SK-N-SH (cell line): ENCODE data around the gene RGS9. TPM values are rescaled to one million over a fixed set of nuclear protein-coding genes. Genes with fewer than 3 reads are reported as not detected.

Source experiments
- CTCF ChIA-PET: fragments of 300-600, 350-600 bp; formaldehyde crosslinking; extraction: SDS; loops from one replicate; lab custom pipeline; 2021; lab: Yijun Ruan, JAX
- POLR2A ChIA-PET: fragments of 350-600 bp; sonication (Branson Sonifier 250); formaldehyde crosslinking; extraction: SDS; loops from one replicate; lab custom pipeline; 2020; ENCODE audit warnings: antibody characterized with exemption, inconsistent platforms; lab: Yijun Ruan, JAX
- DNase-seq: peaks from one replicate; pipeline ENCODE4 v3.0.0; 2012
- H2AFZ ChIP-seq: fragments of 200-600 bp; sonication (generic); 2 replicates; pipeline ENCODE4 v1.8.1; 2016; ENCODE audit warnings: antibody characterized with exemption, mild to moderate bottlenecking, low read depth
- H3F3A ChIP-seq: fragments of 200-600 bp; sonication (generic); replicated peaks from 2 replicates; pipeline ENCODE3; 2016; ENCODE audit warnings: antibody characterized with exemption, mild to moderate bottlenecking; ENCODE audit not compliant: insufficient read depth
- H3K27ac ChIP-seq, 2 experiments: fragments of 200-500 bp in 1 of 2; fragments of 200-600 bp in 1 of 2; sonication (Bioruptor generic) in 1 of 2; sonication (generic), shearing (Covaris generic) in 1 of 2; 2 replicates each; pipeline versions ENCODE4 v1.5.1 to v1.6.1; 2014 to 2016; ENCODE audit warnings: low read depth in 2 of 2, inconsistent platforms in 1 of 2, low read length in 1 of 2, mild to moderate bottlenecking in 1 of 2, mixed read lengths in 1 of 2
- H3K27me3 ChIP-seq: fragments of 200-600 bp; sonication (generic), shearing (Covaris generic); 2 replicates; pipeline ENCODE4 v1.6.1; 2016; ENCODE audit warnings: mixed run types; ENCODE audit not compliant: insufficient read depth
- H3K36me3 ChIP-seq, 2 experiments: fragments of 200-500 bp in 1 of 2; fragments of 200-600 bp in 1 of 2; sonication (Bioruptor generic) in 1 of 2; sonication (generic) in 1 of 2; replicated peaks in 1 of 2; 2 replicates each; pipeline versions ENCODE3 to v1.5.1; 2014 to 2016; ENCODE audit warnings: low read length in 1 of 2, mild to moderate bottlenecking in 1 of 2; ENCODE audit not compliant: insufficient read depth in 2 of 2, control insufficient read depth in 1 of 2
- H3K4me1 ChIP-seq, 2 experiments: fragments of 200-500 bp in 1 of 2; fragments of 200-600 bp in 1 of 2; sonication (Bioruptor generic) in 1 of 2; sonication (generic), shearing (Covaris generic) in 1 of 2; 2 replicates each; pipeline versions ENCODE4 v1.5.1 to v1.6.1; 2014 to 2016; ENCODE audit warnings: low read depth in 1 of 2, low read length in 1 of 2, mixed run types in 1 of 2; ENCODE audit not compliant: insufficient read depth in 2 of 2, control insufficient read depth in 1 of 2
- H3K4me2 ChIP-seq: fragments of 200-600 bp; sonication (generic), shearing (Covaris generic); 2 replicates; pipeline ENCODE4 v1.6.1; 2017; ENCODE audit warnings: mixed run types
- H3K4me3 ChIP-seq, 2 experiments: fragments of 200-500 bp in 1 of 2; fragments of 200-600 bp in 1 of 2; sonication (Bioruptor generic) in 1 of 2; sonication (generic), shearing (Covaris generic) in 1 of 2; 2 replicates each; pipeline versions ENCODE4 v1.5.1 to v1.8.1; 2014 to 2016; ENCODE audit warnings: low read depth in 2 of 2, inconsistent platforms in 1 of 2, low read length in 1 of 2, mild to moderate bottlenecking in 1 of 2, mixed read lengths in 1 of 2, moderate library complexity in 1 of 2
- H3K79me2 ChIP-seq: fragments of 200-600 bp; sonication (generic); 2 replicates; pipeline ENCODE4 v1.8.1; 2017; ENCODE audit warnings: mild to moderate bottlenecking; ENCODE audit not compliant: insufficient read depth
- H3K9ac ChIP-seq: fragments of 200-600 bp; sonication (generic); 2 replicates; pipeline ENCODE4 v1.6.1; 2017; ENCODE audit warnings: mixed run types
- H3K9me2 ChIP-seq: fragments of 200-600 bp; sonication (generic); 2 replicates; pipeline ENCODE4 v1.6.1; 2017; ENCODE audit warnings: mixed run types
- H3K9me3 ChIP-seq: fragments of 200-600 bp; sonication (generic); 2 replicates; pipeline ENCODE4 v1.6.1; 2017; ENCODE audit warnings: mixed run types, mild to moderate bottlenecking, moderate library complexity
- H4K20me1 ChIP-seq: fragments of 200-600 bp; sonication (generic); 2 replicates; pipeline ENCODE4 v1.6.1; 2017; ENCODE audit warnings: mild to moderate bottlenecking, mixed run types; ENCODE audit not compliant: insufficient read depth
- CHD2 ChIP-seq: fragments of 150-350 bp; IDR thresholded peaks from 2 replicates; pipeline ENCODE4 v1.6.1; 2018; ENCODE audit warnings: low read length; ENCODE audit not compliant: partially characterized antibody
- ELF1 ChIP-seq: IDR thresholded peaks from 2 replicates; pipeline ENCODE4 v1.4.0; 2012
- EP300 ChIP-seq, 2 experiments: IDR thresholded peaks; 2 replicates each; pipeline versions ENCODE4 v1.4.0 to v1.6.1; 2012; ENCODE audit warnings: borderline replicate concordance in 1 of 2, low read depth in 1 of 2, low read length in 1 of 2
- EZH2phosphoT487 ChIP-seq: fragments of 200-600 bp; sonication (generic); IDR thresholded peaks from 2 replicates; pipeline ENCODE4 v1.6.1; 2017; ENCODE audit warnings: low read depth, mixed run types, mild to moderate bottlenecking, antibody characterized with exemption, moderate library complexity, borderline replicate concordance
- FOSL2 ChIP-seq: IDR thresholded peaks from 2 replicates; pipeline ENCODE4 v1.4.0; 2012; ENCODE audit warnings: low read depth, mild to moderate bottlenecking, moderate library complexity, borderline replicate concordance
- GATA2 ChIP-seq: sonication (generic); formaldehyde crosslinking; IDR thresholded peaks from 2 replicates; pipeline ENCODE4 v1.5.0; 2020; ENCODE audit warnings: mild to moderate bottlenecking, missing genetic modification reagents
- IRF3 ChIP-seq: fragments of 150-350 bp; IDR thresholded peaks from 2 replicates; pipeline ENCODE4 v1.6.1; 2016; ENCODE audit warnings: mild to moderate bottlenecking, low read depth, low read length
- JUND ChIP-seq: IDR thresholded peaks from 2 replicates; pipeline ENCODE4 v1.4.0; 2012
- MAX ChIP-seq: IDR thresholded peaks from 2 replicates; pipeline ENCODE4 v1.4.0; 2012; ENCODE audit warnings: low read depth
- NFIC ChIP-seq: IDR thresholded peaks from 2 replicates; pipeline ENCODE4 v1.4.0; 2012; ENCODE audit warnings: borderline replicate concordance
- NRF1 ChIP-seq: IDR thresholded peaks from 2 replicates; pipeline ENCODE4 v1.6.1; 2012; ENCODE audit warnings: low read depth, mild to moderate bottlenecking, low read length
- RCOR1 ChIP-seq: fragments of 150-350 bp; IDR thresholded peaks from 2 replicates; pipeline ENCODE4 v1.6.1; 2017; ENCODE audit warnings: antibody characterized with exemption, low read length
- RFX5 ChIP-seq: IDR thresholded peaks from 2 replicates; pipeline ENCODE4 v1.6.1; 2012; ENCODE audit warnings: mild to moderate bottlenecking, improper control_type of control experiment, low read length
- SIN3A ChIP-seq: IDR thresholded peaks from 2 replicates; pipeline ENCODE4 v1.6.1; 2012; ENCODE audit warnings: low read depth, mild to moderate bottlenecking, low read length, moderate library complexity, borderline replicate concordance
- SMC3 ChIP-seq: IDR thresholded peaks from 2 replicates; pipeline ENCODE4 v1.6.1; 2012; ENCODE audit warnings: low read depth, low read length, improper control_type of control experiment
- TCF12 ChIP-seq: IDR thresholded peaks from 2 replicates; pipeline ENCODE4 v1.4.0; 2012
- USF1 ChIP-seq: IDR thresholded peaks from 2 replicates; pipeline ENCODE4 v1.4.0; 2012; ENCODE audit warnings: low read depth, borderline replicate concordance
- YY1 ChIP-seq: IDR thresholded peaks from 2 replicates; pipeline ENCODE4 v1.4.0; 2012; ENCODE audit warnings: low read depth, mild to moderate bottlenecking
- WGBS: methylation state at CpG from one replicate; pipeline ENCODE4 v1.1.6; 2017; ENCODE audit warnings: low lambda C conversion rate; 5-methylcytosine and 5-hydroxymethylcytosine counted together
- polyA plus RNA-seq, 3 experiments: library from polyadenylated mRNA; depleted of rRNA; stranded (reverse); fragments of >200 nt; gene quantifications; 2 replicates each; pipeline ENCODE4 v1.2.3, GENCODE V29; 2012
- TF ChIP-seq, protein P1 (sequence below): IDR thresholded peaks from 2 replicates; pipeline ENCODE4; 2012
- TF ChIP-seq, protein P2 (sequence below): fragments of 200-600 bp; sonication (generic); IDR thresholded peaks from 2 replicates; pipeline ENCODE4 v1.6.1; 2017; ENCODE audit warnings: antibody characterized with exemption, mild to moderate bottlenecking, moderate library complexity
- TF ChIP-seq, protein P3 (sequence below): IDR thresholded peaks from 2 replicates; pipeline ENCODE4 v1.4.0; 2012; ENCODE audit warnings: low read depth, borderline replicate concordance

The RGS9 gene
- polyA plus RNA-seq, 1 of the 3 experiments (the other 2 are of a cell fraction) = 1.4 TPM

- peak overlapping the region in 1 of 2 experiments; percentile 7; a peak in 1 of 4 replicates for H3K27ac ChIP-seq
- peak overlapping the region; percentile 88 for H2AFZ ChIP-seq
- peak overlapping the region; percentile 92 for H3K4me2 ChIP-seq
- no peaks in the 10 kb centered on the region for H4K20me1 ChIP-seq
- DNase-seq = peak; percentile 96
- H3K9me3 ChIP-seq = no peaks in the 10 kb centered on the region
- H3K36me3 ChIP-seq = no peaks in the 10 kb centered on the region
- H3K4me1 ChIP-seq = peaks cover 0 to 12% of the 10 kb centered on the region in 2 experiments; a peak in 1 of 4 replicates
- ChIA-PET POLR2A (interaction anchor here (1.0 to 1.6 kb wide), 2 partner anchors 23 to 44 kb away, joined by 3 to 8 read pairs; partner anchors contain the start of gene GNA13), CTCF (interaction anchor here (0.6 to 7.1 kb wide), 66 partner anchors 9 to 1483 kb away, joined by 3 to 86 read pairs (median 4); partner anchors contain the start of genes GNA13 and RGS9)
- peak overlapping the region; percentile 48 to 57 for H3K4me3 ChIP-seq
- WGBS = 7% methylated on average over 45 of the region's 50 CpGs
- no peaks in the 10 kb centered on the region for H3K79me2 ChIP-seq
- H3K27me3 ChIP-seq = no peaks in the 10 kb centered on the region
- no peaks in the 10 kb centered on the region for H3K9me2 ChIP-seq
- H3K9ac ChIP-seq = peak overlapping the region; percentile 39; the same call in 1 of the 2 replicates
- H3F3A ChIP-seq = peaks cover 7% of the 10 kb centered on the region
- TF ChIP-seq NRF1 (no peak), JUND (no peak), RFX5 (peak; percentile 78), IRF3 (no peak), YY1 (no peak), CHD2 (no peak), FOSL2 (no peak), GATA2 (CRISPR knock-in tag) (0 out of 2 replicates have a peak, but pooled peaks have one; percentile 32), MAX (peak; percentile 8; the same call in 1 of the 2 replicates), EP300 (IDR thresholded peaks at IDR 0.05; ENCODE audit: borderline replicate concordance in 1 of 2, low read depth in 1 of 2, low read length in 1 of 2) (no peak; a peak in 1 of 4 replicates), SIN3A (peak; percentile 42; the same call in 1 of the 2 replicates), NFIC (peak; percentile 18; the same call in 1 of the 2 replicates), EZH2phosphoT487 (no peak), RCOR1 (no peak), SMC3 (peak; percentile 71), TCF12 (no peak), ELF1 (no peak), USF1 (no peak)
- TF ChIP-seq, protein P1, sequence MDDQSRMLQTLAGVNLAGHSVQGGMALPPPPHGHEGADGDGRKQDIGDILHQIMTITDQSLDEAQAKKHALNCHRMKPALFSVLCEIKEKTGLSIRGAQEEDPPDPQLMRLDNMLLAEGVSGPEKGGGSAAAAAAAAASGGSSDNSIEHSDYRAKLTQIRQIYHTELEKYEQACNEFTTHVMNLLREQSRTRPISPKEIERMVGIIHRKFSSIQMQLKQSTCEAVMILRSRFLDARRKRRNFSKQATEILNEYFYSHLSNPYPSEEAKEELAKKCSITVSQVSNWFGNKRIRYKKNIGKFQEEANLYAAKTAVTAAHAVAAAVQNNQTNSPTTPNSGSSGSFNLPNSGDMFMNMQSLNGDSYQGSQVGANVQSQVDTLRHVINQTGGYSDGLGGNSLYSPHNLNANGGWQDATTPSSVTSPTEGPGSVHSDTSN = no peak
- TF ChIP-seq, protein P2, sequence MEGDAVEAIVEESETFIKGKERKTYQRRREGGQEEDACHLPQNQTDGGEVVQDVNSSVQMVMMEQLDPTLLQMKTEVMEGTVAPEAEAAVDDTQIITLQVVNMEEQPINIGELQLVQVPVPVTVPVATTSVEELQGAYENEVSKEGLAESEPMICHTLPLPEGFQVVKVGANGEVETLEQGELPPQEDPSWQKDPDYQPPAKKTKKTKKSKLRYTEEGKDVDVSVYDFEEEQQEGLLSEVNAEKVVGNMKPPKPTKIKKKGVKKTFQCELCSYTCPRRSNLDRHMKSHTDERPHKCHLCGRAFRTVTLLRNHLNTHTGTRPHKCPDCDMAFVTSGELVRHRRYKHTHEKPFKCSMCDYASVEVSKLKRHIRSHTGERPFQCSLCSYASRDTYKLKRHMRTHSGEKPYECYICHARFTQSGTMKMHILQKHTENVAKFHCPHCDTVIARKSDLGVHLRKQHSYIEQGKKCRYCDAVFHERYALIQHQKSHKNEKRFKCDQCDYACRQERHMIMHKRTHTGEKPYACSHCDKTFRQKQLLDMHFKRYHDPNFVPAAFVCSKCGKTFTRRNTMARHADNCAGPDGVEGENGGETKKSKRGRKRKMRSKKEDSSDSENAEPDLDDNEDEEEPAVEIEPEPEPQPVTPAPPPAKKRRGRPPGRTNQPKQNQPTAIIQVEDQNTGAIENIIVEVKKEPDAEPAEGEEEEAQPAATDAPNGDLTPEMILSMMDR = peak; percentile 97
- TF ChIP-seq, protein P3, sequence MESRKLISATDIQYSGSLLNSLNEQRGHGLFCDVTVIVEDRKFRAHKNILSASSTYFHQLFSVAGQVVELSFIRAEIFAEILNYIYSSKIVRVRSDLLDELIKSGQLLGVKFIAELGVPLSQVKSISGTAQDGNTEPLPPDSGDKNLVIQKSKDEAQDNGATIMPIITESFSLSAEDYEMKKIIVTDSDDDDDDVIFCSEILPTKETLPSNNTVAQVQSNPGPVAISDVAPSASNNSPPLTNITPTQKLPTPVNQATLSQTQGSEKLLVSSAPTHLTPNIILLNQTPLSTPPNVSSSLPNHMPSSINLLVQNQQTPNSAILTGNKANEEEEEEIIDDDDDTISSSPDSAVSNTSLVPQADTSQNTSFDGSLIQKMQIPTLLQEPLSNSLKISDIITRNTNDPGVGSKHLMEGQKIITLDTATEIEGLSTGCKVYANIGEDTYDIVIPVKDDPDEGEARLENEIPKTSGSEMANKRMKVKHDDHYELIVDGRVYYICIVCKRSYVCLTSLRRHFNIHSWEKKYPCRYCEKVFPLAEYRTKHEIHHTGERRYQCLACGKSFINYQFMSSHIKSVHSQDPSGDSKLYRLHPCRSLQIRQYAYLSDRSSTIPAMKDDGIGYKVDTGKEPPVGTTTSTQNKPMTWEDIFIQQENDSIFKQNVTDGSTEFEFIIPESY = no peak
Observed at GRCh38 chr17:65100316-65101140, 36.6 kb upstream of the RGS9 start.
